ENCODE measurements around the gene PITX1. TPM values are rescaled to one million over a fixed set of nuclear protein-coding genes. Genes with fewer than 3 reads are reported as not detected.
"Not testable (repeated sequence)": the region's sequence is repeated elsewhere in the genome, so short reads cannot be mapped to it uniquely, and the experiment has no call there.

Gene PITX1
- total RNA-seq, 4 donors from 2014 or later: 0.15 to 3.9 (median 1.6) TPM

- 90 to 91% methylated on average over 8 of the region's 8 CpGs for WGBS, 2 donors
- intact Hi-C loops (cut with DNase I; ENCODE audit: low total_unique reads): no loop called here
- no peak for DNase-seq (ENCODE audit: low spot score in 2 of 2)
- TF ChIP-seq POLR2A (IDR thresholded peaks at IDR 0.05): no peak
- H3K4me3 ChIP-seq (ENCODE audit: low read depth, poor library complexity, severe bottlenecking): no peak overlapping the region
Measured at GRCh38 chr5:134995850-134996402, 38.1 kb downstream of the PITX1 start.

GRCh38 chr5:134994560-134995156 lies 39.4 kb downstream of the PITX1 start:
- intact Hi-C loops (cut with DNase I; ENCODE audit: low total_unique reads): no loop called here
- no peak for DNase-seq (ENCODE audit: low spot score in 2 of 2)
- H3K4me3 ChIP-seq (ENCODE audit: low read depth, poor library complexity, severe bottlenecking): no peak overlapping the region
- TF ChIP-seq, protein P1, sequence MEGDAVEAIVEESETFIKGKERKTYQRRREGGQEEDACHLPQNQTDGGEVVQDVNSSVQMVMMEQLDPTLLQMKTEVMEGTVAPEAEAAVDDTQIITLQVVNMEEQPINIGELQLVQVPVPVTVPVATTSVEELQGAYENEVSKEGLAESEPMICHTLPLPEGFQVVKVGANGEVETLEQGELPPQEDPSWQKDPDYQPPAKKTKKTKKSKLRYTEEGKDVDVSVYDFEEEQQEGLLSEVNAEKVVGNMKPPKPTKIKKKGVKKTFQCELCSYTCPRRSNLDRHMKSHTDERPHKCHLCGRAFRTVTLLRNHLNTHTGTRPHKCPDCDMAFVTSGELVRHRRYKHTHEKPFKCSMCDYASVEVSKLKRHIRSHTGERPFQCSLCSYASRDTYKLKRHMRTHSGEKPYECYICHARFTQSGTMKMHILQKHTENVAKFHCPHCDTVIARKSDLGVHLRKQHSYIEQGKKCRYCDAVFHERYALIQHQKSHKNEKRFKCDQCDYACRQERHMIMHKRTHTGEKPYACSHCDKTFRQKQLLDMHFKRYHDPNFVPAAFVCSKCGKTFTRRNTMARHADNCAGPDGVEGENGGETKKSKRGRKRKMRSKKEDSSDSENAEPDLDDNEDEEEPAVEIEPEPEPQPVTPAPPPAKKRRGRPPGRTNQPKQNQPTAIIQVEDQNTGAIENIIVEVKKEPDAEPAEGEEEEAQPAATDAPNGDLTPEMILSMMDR (IDR thresholded peaks at IDR 0.05): no peak
- no peak for TF ChIP-seq POLR2A (IDR thresholded peaks at IDR 0.05)
- 79 to 80% methylated on average over 2 of the region's 2 CpGs for WGBS, 2 donors

GRCh38 chr5:134993161-134993560 lies 40.9 kb downstream of the PITX1 start:
- WGBS, 2 donors: 92 to 98% methylated on average over 2 of the region's 2 CpGs
- intact Hi-C loops (cut with DNase I; ENCODE audit: low total_unique reads): no loop called here
- H3K4me3 ChIP-seq (ENCODE audit: low read depth, poor library complexity, severe bottlenecking): no peak overlapping the region
- TF ChIP-seq POLR2A (IDR thresholded peaks at IDR 0.05): no peak
- TF ChIP-seq, protein P1 (IDR thresholded peaks at IDR 0.05): no peak
- no peak for DNase-seq (ENCODE audit: low spot score in 2 of 2)

GRCh38 chr5:134992148-134992547 lies 41.9 kb downstream of the PITX1 start:
- TF ChIP-seq, protein P1 (IDR thresholded peaks at IDR 0.05): no peak
- no peak for TF ChIP-seq POLR2A (IDR thresholded peaks at IDR 0.05)
- intact Hi-C loops (cut with DNase I; ENCODE audit: low total_unique reads): no loop called here
- no peak for DNase-seq (ENCODE audit: low spot score in 2 of 2)
- no peak overlapping the region for H3K4me3 ChIP-seq (ENCODE audit: low read depth, poor library complexity, severe bottlenecking)
- WGBS, 2 donors: 92 to 97% methylated on average over 5 of the region's 5 CpGs

DNA sequence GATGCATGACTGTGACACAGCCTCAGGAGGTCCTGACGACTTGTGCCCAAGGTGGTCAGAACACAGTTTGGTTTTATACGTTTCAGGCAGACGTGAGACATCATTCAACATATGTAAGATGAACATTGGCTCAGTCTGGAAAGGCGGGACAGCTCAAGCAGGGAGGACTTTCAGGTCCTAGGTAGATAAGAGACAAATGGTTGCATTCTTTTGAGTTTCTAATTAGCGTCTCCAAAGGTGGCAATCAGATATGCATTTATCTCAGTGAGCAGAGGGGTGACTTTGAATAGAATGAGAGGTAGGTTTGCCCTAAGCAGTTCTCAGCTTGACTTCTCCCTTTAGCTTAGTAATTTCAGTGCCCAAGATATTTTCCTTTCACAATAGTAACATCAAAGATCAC lies 43.8 kb downstream of the PITX1 start:
- 68 to 70% methylated on average over 5 of the region's 5 CpGs for WGBS, 2 donors
- DNase-seq (ENCODE audit: low spot score in 2 of 2); H3K4me3 ChIP-seq (ENCODE audit: low read depth, poor library complexity, severe bottlenecking); intact Hi-C loops (cut with DNase I; ENCODE audit: low total_unique reads): not testable (repeated sequence)

GRCh38 chr5:134989266-134989830 lies 44.7 kb downstream of the PITX1 start:
- intact Hi-C loops (cut with DNase I; ENCODE audit: low total_unique reads): no loop called here
- WGBS, 2 donors: 70 to 81% methylated on average over 3 of the region's 3 CpGs
- H3K4me3 ChIP-seq (ENCODE audit: low read depth, poor library complexity, severe bottlenecking): no peak overlapping the region
- TF ChIP-seq POLR2A (IDR thresholded peaks at IDR 0.05): no peak
- TF ChIP-seq, protein P1 (IDR thresholded peaks at IDR 0.05): no peak
- DNase-seq (ENCODE audit: low spot score in 2 of 2): no peak

All from lower leg skin (tissue), 4 donors.